GM19452 (cell line): Measurements from ENCODE around the gene BCAS3.
"Not testable (repeated sequence)": the region's sequence is repeated elsewhere in the genome, so short reads cannot be mapped to it uniquely, and the experiment has no call there.

Experiments
- ATAC-seq: cut with Tn5 transposase; IDR thresholded peaks from one replicate; pipeline ENCODE4 v1.9.1; 2021; ENCODE audit not compliant: unreplicated experiment

BCAS3 gene

DNA sequence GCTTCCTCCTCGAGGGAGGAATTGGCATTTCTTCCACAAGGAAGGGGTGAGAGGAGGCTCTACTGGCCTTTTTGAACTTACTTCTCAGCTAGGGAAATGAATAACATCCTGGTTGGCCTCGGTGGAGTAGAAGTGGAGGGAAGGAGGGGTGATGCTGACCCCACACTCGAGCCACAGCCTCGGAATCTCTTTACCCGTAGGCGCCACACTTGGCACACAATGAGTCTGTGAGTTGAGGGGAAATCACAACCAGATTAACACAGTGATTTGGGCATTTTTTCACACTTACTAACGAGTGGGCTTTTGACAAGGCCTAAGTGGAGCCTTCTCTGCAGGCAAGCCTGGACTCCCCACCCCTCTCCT, 674.7 kb downstream of the BCAS3 start:
- ATAC-seq: no peak

DNA sequence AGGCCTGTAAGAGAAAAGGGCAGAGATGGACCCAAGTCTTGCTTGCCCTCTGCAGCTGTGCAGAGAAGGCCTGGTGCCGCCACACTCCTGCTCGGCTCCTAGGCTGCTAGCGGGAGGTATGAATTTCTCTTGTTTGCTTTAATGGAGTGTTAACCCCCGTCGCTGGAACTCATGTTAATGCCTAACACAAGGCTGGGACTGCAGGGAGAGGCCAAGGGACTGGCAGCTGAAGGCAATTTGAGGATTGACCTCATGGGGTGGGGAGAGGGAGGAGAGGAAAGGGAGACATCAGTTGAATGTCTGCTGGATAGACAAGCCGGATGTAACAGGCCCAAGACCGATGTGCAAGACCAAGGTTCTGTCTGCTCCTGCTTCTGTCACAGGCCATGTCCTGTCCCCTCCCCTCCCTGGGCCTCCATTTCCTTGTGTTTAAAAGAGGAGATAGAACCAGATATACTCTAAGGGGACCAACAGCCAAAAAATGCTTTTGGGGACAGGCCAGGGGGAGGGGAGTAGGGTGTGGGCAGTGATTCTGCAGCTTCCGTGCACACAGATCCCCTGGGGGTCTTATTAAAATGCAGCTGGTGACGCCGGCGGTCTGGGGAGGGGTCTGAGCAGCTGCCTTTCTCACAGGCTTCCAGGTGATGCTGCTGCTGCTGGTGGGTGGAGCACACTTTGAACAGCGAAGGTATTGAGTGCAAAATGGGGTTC, 675.3 kb downstream of the BCAS3 start:
- no peak for ATAC-seq

GRCh38 chr17:61353615-61354014, 676.0 kb downstream of the BCAS3 start:
- ATAC-seq: no peak

GRCh38 chr17:61354895-61355874, 677.5 kb downstream of the BCAS3 start:
- no peak for ATAC-seq

DNA sequence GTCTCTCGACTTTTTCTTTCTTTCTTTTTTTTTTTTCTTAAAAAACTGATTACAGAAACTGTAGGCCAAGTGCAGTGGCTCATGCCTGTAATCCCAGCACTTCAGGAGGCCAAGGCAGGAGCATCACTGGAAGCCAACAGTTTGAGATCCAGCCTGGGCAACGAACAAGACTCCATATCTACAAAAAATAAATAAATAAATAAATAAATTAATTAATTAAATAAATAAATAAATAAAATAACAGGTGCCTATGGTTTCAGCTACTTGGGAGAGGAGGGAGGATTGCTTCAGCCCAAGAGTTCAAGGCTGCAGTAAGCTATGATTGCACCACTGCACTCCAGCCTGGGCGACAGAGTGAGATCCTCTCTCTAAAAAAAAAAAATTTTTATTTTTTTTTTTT, 679.4 kb downstream of the BCAS3 start:
- ATAC-seq: not testable (repeated sequence)

- not testable (repeated sequence) for ATAC-seq
Observed at GRCh38 chr17:61359513-61359912, 681.9 kb downstream of the BCAS3 start.

DNA sequence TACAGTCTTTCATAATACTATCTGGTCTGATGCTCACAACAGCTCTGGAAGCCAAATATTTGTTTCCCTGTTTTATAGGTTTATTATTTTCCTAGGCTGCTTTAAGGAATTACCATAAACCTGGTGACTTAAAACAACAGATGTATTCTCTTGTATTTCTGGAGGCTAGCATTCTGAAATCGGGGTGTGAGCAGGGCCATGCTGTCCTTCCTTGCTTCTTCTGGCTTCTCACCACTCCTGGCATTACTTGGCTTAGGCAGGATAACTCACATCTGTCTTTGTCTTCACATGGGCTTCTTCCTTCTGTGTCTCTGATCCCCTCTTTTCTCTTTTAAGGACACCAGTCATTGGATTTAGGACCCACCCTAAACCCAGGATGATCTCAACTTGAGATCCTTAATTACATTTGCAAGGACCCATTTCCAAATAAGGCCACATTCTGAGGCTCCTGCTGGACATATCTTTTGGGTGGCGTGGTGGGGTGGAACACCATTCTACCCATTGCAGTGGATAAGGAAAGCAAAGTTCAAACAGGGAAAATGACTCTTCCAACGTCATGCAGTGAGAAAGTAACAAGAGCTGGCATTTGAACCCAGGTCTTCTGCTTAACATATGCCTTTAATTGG, 682.8 kb downstream of the BCAS3 start:
- ATAC-seq: no peak

- ATAC-seq: no peak
Observed at GRCh38 chr17:61361084-61361483, 683.4 kb downstream of the BCAS3 start.

DNA sequence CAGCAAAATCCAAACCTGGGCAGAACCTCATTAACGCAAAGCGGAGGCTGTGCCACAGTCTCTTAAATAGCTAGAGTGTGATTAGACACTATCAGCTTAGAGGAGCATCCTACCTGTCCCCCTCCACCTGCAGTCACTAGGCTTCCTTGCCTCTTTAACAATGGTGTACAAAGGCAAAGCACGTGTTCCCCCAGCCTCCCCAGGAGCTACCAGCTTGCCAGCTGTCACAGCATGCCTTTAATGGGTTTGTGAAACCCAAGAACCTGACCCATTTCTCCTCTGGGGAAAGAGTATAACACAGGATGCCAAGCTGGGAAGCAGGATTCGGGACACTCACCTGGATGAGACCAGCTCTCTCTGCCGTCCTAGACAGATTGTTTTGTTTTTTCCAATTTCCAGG, 684.7 kb downstream of the BCAS3 start:
- no peak for ATAC-seq

GRCh38 chr17:61362852-61363600, 685.4 kb downstream of the BCAS3 start:
- no peak for ATAC-seq

DNA sequence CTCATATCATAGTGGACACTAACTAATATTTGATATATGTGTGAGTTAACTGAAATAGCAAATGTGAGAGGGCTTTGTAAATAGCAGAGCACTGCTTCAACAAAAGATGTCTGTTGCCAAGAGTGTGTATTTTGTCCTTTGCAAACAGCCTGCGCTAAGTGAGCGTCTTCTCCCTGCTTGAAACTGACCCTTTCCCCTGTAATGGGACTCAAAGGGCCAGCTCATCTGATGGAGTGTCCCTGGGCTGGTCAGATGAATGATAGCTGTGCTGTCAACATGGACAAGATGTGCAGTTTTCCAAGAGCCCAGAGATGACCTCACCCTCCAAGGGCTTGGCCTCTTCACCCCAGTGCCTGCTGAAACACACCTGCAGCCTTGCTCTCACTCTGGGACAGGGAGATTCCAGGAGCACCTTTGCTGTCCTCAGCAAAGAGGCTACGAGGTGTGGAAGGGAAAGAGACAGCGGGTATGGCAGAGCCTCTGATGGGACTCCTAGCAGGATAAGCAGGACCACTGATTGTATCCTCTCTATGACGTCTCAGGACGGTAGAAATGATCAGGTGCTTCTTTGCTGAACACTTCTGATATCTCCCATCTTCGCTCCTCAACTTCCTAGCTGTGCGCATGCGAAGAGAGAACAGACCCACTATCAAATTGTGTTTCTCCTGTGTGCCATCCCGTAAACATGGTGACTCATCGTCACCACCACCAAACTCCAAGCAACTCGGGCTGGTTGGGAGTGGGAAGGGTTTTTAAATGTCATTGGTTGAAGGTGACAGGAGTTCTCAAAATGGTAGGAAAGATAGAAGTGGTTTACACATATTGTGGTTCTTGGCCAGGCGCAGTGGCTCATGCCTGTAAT, 686.2 kb downstream of the BCAS3 start:
- ATAC-seq: no peak

GRCh38 chr17:61364463-61364846, 686.8 kb downstream of the BCAS3 start:
- no peak for ATAC-seq

- ATAC-seq: no peak
Observed at GRCh38 chr17:61366076-61366714, 688.5 kb downstream of the BCAS3 start.

DNA sequence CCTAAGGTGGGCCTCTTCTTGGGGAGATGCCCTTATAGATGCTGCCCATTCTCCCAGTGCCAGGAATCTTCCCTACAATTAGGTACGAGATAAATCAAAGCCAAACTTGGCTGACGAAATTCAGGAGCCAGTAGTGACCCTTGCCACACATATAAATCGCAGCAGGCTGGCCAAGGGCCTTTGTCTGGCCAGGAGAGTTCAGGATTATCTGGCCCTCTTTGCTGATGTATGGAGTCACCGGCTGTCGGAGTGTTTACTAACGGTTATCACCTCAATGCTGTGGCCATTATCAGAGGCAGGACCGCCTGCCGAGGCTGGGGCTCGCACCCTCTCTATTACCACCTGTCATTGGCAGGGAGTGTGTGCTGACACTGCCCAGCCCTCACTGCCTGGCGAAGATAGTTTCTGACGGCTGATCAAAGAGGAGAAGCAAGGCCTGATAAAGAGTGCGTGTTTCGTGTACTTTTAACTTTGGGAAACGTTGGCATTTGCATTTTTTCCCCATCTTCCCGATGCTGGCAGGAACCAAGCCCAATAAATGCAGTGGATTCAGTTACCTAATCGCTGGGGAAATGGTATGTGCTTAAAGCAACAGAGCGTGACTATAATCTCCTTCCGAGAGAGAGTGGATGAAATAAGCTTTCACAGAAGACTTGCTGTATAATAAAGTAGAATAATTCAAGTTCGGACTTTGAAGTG, 689.2 kb downstream of the BCAS3 start:
- no peak for ATAC-seq

- no peak for ATAC-seq
Observed at GRCh38 chr17:61368049-61368831, 690.6 kb downstream of the BCAS3 start.

- no peak for ATAC-seq
Observed at GRCh38 chr17:61368832-61369450, 691.3 kb downstream of the BCAS3 start.

- ATAC-seq: no peak
Observed at GRCh38 chr17:61369751-61370150, 692.1 kb downstream of the BCAS3 start.

- ATAC-seq: no peak
Observed at GRCh38 chr17:61371179-61371578, 693.5 kb downstream of the BCAS3 start.
